MG63 (cell line): ENCODE data around the gene AMOTL1. TPM values are rescaled to one million over a fixed set of nuclear protein-coding genes. Genes with fewer than 3 reads are reported as not detected.

ENCODE experiments used
- DNase-seq: peaks from one replicate; pipeline ENCODE4 v3.0.0-alpha.2; 2020
- H3K27me3 ChIP-seq: fragments of 250-450 bp; sonication (Bioruptor Pico); 2 replicates; pipeline ENCODE4 v1.5.1; 2020; ENCODE audit warnings: mild to moderate bottlenecking, moderate library complexity
- H3K36me3 ChIP-seq: fragments of 250-450 bp; sonication (Bioruptor Pico); 2 replicates; pipeline ENCODE4 v1.5.1; 2020; ENCODE audit warnings: mild to moderate bottlenecking, moderate library complexity
- H3K4me3 ChIP-seq: fragments of 250-450 bp; sonication (Bioruptor Pico); 2 replicates; pipeline ENCODE4 v1.5.1; 2020; ENCODE audit warnings: mild to moderate bottlenecking, moderate library complexity
- H3K9me3 ChIP-seq: fragments of 250-450 bp; sonication (Bioruptor Pico); 2 replicates; pipeline ENCODE4 v1.5.1; 2020; ENCODE audit warnings: mild to moderate bottlenecking, moderate library complexity
- total RNA-seq: library from RNA; depleted of rRNA; stranded (reverse); fragments of >200 nt; shearing (Covaris generic); gene quantifications from 2 replicates; pipeline ENCODE4 v1.2.3, GENCODE V29; 2014; ENCODE audit warnings: low replicate concordance

AMOTL1 gene
- total RNA-seq, 1 experiment from 2014 or later = 15.1 TPM

- H3K36me3 ChIP-seq = peaks cover 35% of the 10 kb centered on the region
- no peak for DNase-seq
Observed at GRCh38 chr11:94866231-94866822, 98.2 kb downstream of the AMOTL1 start.

GRCh38 chr11:94866936-94867795, 99.0 kb downstream of the AMOTL1 start:
- DNase-seq = no peak
- H3K27me3 ChIP-seq = no peaks in the 10 kb centered on the region
- no peak overlapping the region for H3K4me3 ChIP-seq
- no peaks in the 10 kb centered on the region for H3K9me3 ChIP-seq
- H3K36me3 ChIP-seq = peaks cover 35% of the 10 kb centered on the region

More at GRCh38 chr11:94866231-94866822, 98.2 kb downstream of the AMOTL1 start:
- H3K4me3 ChIP-seq = no peak overlapping the region
- H3K9me3 ChIP-seq = no peaks in the 10 kb centered on the region
- no peaks in the 10 kb centered on the region for H3K27me3 ChIP-seq

GRCh38 chr11:94868468-94868867, 100.3 kb downstream of the AMOTL1 start:
- H3K36me3 ChIP-seq = peaks cover 35% of the 10 kb centered on the region

GRCh38 chr11:94869186-94869585, 101.0 kb downstream of the AMOTL1 start:
- Histone ChIP-seq H3K36me3 (peaks cover 32% of the 10 kb centered on the region), H3K27me3 (no peaks in the 10 kb centered on the region), H3K4me3 (no peak overlapping the region), H3K9me3 (no peaks in the 10 kb centered on the region)
- no peak for DNase-seq

More at GRCh38 chr11:94868468-94868867, 100.3 kb downstream of the AMOTL1 start:
- no peaks in the 10 kb centered on the region for H3K27me3 ChIP-seq
- DNase-seq = no peak
- H3K4me3 ChIP-seq = no peak overlapping the region
- H3K9me3 ChIP-seq = no peaks in the 10 kb centered on the region

GRCh38 chr11:94870422-94870821, 102.3 kb downstream of the AMOTL1 start:
- Histone ChIP-seq H3K9me3 (no peaks in the 10 kb centered on the region), H3K36me3 (peaks cover 25% of the 10 kb centered on the region), H3K4me3 (no peak overlapping the region), H3K27me3 (no peaks in the 10 kb centered on the region)
- DNase-seq = no peak

- Histone ChIP-seq H3K36me3 (peaks cover 26% of the 10 kb centered on the region), H3K4me3 (no peak overlapping the region), H3K27me3 (no peaks in the 10 kb centered on the region), H3K9me3 (no peaks in the 10 kb centered on the region)
- no peak for DNase-seq
Observed at GRCh38 chr11:94871491-94872185, 103.5 kb downstream of the AMOTL1 start.

GRCh38 chr11:94873916-94874540, 105.9 kb downstream of the AMOTL1 start:
- peaks cover 45% of the 10 kb centered on the region for H3K36me3 ChIP-seq
- no peaks in the 10 kb centered on the region for H3K9me3 ChIP-seq
- no peaks in the 10 kb centered on the region for H3K27me3 ChIP-seq
- DNase-seq = no peak
- H3K4me3 ChIP-seq = no peak overlapping the region

- H3K36me3 ChIP-seq = peaks cover 35% of the 10 kb centered on the region
- no peaks in the 10 kb centered on the region for H3K27me3 ChIP-seq
- H3K9me3 ChIP-seq = no peaks in the 10 kb centered on the region
- DNase-seq = no peak
- H3K4me3 ChIP-seq = no peak overlapping the region
Observed at GRCh38 chr11:94876222-94876621, 108.1 kb downstream of the AMOTL1 start.

- Histone ChIP-seq H3K27me3 (no peaks in the 10 kb centered on the region), H3K36me3 (peaks cover 35% of the 10 kb centered on the region), H3K9me3 (no peaks in the 10 kb centered on the region), H3K4me3 (no peak overlapping the region)
- peak; percentile 89 for DNase-seq
Observed at GRCh38 chr11:94876645-94877442, 108.7 kb downstream of the AMOTL1 start.

GRCh38 chr11:94877443-94878200, 109.5 kb downstream of the AMOTL1 start:
- DNase-seq = no peak

GRCh38 chr11:94879006-94879405, 110.8 kb downstream of the AMOTL1 start:
- Histone ChIP-seq H3K4me3 (no peak overlapping the region), H3K27me3 (no peaks in the 10 kb centered on the region), H3K9me3 (no peaks in the 10 kb centered on the region), H3K36me3 (peaks cover 32% of the 10 kb centered on the region)
- no peak for DNase-seq

More at GRCh38 chr11:94877443-94878200, 109.5 kb downstream of the AMOTL1 start:
- Histone ChIP-seq H3K27me3 (no peaks in the 10 kb centered on the region), H3K9me3 (no peaks in the 10 kb centered on the region), H3K4me3 (no peak overlapping the region), H3K36me3 (peaks cover 35% of the 10 kb centered on the region)

GRCh38 chr11:94880216-94880615, 112.1 kb downstream of the AMOTL1 start:
- peaks cover 33% of the 10 kb centered on the region for H3K36me3 ChIP-seq
- H3K4me3 ChIP-seq = no peak overlapping the region
- no peaks in the 10 kb centered on the region for H3K9me3 ChIP-seq
- DNase-seq = no peak
- H3K27me3 ChIP-seq = no peaks in the 10 kb centered on the region

- no peaks in the 10 kb centered on the region for H3K27me3 ChIP-seq
- DNase-seq = no peak
- peaks cover 11% of the 10 kb centered on the region for H3K36me3 ChIP-seq
- H3K4me3 ChIP-seq = no peak overlapping the region
- no peaks in the 10 kb centered on the region; the same call in 1 of the 2 replicates for H3K9me3 ChIP-seq
Observed at GRCh38 chr11:94882931-94883330, 114.8 kb downstream of the AMOTL1 start.

- Histone ChIP-seq H3K4me3 (no peak overlapping the region), H3K9me3 (no peaks in the 10 kb centered on the region; the same call in 1 of the 2 replicates), H3K36me3 (peaks cover 4% of the 10 kb centered on the region), H3K27me3 (no peaks in the 10 kb centered on the region)
- no peak for DNase-seq
Observed at GRCh38 chr11:94883878-94884277, 115.7 kb downstream of the AMOTL1 start.

GRCh38 chr11:94884376-94884775, 116.2 kb downstream of the AMOTL1 start:
- no peaks in the 10 kb centered on the region; the same call in 1 of the 2 replicates for H3K9me3 ChIP-seq
- H3K4me3 ChIP-seq = no peak overlapping the region
- no peaks in the 10 kb centered on the region for H3K27me3 ChIP-seq
- peaks cover 4% of the 10 kb centered on the region for H3K36me3 ChIP-seq
- no peak for DNase-seq
